SKM-1 treated with dmso at 0.1 percent for 144 hours (cell line): Measurements from ENCODE around the gene SURF2.

Source experiments
- DNase-seq: peaks from one replicate; lab custom pipeline; 2025; ENCODE audit not compliant: unreplicated experiment; lab: John Stamatoyannopoulos, UW

Gene SURF2

GRCh38 chr9:133353548-133353947 lies 2.8 kb upstream of the SURF2 start:
- DNase-seq, result no peak

- peak; percentile 19 for DNase-seq
Measured at GRCh38 chr9:133354766-133355165, 1.6 kb upstream of the SURF2 start.

- DNase-seq, result no peak
Measured at GRCh38 chr9:133355881-133356357, 431 bp upstream of the SURF2 start.

DNA sequence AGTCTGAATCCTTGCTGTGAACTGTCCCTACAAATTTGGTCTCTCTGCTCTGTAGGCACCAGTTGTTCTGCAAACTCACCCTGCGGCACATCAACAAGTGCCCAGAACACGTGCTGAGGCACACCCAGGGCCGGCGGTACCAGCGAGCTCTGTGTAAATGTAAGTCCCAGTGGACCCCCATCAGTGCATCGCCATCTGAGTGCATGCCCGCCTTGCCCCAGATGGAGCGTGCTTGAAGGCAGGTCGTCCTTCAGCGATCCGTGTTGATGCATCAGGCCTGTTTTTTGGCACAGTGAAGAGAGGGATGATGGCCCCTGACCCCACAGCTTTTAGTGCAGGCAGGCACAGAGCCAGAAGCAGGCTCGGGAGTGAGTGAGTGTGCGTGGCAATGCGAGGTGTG lies 1.3 kb downstream of the SURF2 start:
- DNase-seq, result no peak

GRCh38 chr9:133359399-133360175 lies 3.2 kb downstream of the SURF2 start:
- no peak for DNase-seq

GRCh38 chr9:133360400-133361393 lies 4.3 kb downstream of the SURF2 start:
- no peak for DNase-seq

DNA sequence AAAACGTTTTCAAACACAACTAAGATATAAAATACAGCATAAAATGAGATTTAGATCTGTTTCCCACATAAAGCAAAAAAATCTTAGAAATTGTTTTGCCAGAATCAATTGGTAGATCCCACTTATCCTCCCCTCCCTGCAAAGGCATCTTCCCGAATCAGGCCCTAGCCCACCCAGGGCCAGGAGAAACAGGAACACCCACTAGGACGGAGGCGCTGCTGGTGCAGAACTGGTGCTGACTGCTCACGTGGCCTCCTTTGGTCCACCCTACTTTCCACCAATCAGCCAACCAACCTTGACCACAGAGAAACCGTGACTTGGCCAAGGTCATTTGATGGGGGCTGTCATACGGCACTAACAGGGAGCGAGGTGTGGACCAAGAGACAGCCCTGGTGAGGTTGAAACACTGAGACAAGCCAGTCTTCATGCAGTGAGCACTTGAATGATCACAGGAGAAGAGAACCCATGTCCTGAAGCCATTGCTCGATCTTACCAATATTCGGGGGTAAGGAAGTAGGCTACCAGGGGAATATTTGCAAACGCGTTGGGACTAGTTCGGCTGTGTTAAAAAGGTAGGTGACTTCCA lies 5.2 kb downstream of the SURF2 start:
- no peak for DNase-seq

- DNase-seq, result no peak
Measured at GRCh38 chr9:133362359-133363044, 6.2 kb downstream of the SURF2 start.

DNA sequence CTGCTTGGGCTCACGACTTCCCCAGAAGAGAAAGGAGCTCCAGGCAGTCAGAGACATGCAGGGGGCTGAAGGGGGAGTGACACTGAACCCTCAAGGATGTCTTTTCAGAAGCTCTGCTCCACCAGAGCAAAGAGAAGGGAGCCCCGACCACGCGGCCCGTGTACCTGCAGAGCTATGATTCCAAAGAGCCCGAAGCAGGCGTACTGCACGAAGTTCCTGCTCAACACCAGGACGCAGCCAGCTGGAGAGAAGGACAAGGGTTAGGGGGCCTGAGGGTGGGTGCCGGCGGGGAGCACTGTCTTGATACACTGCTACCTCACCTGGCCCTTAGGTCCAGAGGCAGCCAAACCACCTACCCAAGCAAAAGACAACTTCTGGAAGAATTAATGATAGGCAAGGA lies 10.1 kb downstream of the SURF2 start:
- no peak for DNase-seq

DNA sequence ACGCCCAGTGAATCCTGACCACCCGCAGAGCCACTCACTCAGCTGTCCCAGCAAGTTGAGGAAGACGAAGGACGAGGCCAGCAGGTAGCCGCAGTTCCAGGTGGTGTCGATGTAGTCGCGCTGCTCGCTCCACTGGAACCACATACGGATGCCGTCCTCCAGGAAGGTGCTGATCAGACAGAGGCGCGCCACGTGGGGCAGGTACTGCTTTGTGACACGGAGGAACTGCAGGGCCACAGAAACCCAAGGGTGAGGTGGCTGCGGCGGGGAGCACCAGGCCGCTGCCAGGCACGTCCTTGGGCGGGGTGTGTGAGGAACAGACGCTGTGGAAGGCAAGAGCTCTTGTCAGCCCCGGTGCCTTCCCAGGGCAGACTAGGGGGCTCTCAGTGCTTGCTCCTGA lies 10.9 kb downstream of the SURF2 start:
- DNase-seq, result no peak

DNA sequence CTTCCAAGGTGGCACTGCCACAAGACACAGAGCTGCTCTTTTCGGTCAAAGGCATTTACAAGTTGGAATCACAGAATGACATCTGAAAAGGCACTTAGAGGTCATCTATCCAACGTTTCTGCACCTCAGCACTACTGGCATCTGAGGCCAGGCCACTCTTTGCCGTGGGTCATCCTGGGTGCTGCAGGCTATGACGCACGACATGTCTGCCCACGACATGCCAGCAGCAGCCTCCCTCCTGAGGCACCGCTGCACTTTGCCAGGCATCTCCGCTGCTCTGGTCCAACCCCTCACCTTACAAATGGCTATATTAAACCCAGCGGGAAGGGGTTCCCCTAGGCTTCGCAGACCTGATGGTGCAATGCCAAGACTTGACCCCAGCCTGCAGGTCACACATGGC lies 11.4 kb downstream of the SURF2 start:
- DNase-seq, result no peak

- no peak for DNase-seq
Measured at GRCh38 chr9:133368249-133368881, 12.0 kb downstream of the SURF2 start.

DNA sequence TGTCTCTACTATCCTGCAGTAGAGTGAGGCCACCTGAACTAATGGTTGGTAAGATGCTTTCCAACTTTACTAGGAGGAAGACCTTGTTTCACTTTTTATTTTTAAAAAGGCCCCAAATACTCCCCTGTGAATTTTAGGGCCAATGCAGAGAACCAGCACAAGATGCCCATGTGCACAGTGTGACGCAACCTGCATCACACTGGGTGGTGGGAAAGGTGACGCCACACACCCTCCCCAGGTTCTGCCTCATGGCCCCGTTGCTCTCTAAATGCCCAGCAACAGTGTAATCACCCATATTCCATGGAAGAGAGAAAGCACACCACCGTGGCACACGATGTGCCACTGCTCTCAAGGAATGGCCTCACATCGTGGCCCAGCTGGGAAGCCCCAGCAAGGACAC lies 13.1 kb downstream of the SURF2 start:
- no peak for DNase-seq

GRCh38 chr9:133369933-133370332 lies 13.6 kb downstream of the SURF2 start:
- DNase-seq, result no peak

GRCh38 chr9:133370685-133371084 lies 14.3 kb downstream of the SURF2 start:
- DNase-seq, result no peak

GRCh38 chr9:133371261-133371711 lies 14.9 kb downstream of the SURF2 start:
- no peak for DNase-seq

GRCh38 chr9:133372144-133372543 lies 15.8 kb downstream of the SURF2 start:
- DNase-seq, result no peak

DNA sequence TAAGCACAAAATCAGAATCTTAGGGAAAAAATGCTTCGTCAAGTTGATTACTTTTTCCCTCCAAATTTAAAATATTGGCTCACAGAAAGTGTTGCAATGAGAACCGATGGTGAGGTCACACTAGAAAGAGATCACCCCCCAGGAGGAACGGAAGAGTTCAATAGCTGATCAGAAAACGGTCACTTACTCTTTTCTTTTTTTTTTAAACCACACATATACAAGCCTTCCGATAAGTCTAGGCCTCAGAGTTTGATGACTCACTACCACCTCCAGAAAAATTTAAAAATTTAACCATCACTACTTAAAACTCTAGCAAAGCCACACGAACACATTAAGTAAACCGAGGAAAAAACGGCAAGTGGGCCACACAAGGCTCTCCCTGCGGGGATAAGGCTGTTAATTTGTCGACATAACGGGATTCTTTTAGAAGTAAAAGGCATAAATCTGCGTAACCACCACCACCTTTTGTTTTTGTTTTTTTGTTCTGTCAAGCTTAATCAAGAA lies 18.3 kb downstream of the SURF2 start:
- peak; percentile 50 for DNase-seq

DNA sequence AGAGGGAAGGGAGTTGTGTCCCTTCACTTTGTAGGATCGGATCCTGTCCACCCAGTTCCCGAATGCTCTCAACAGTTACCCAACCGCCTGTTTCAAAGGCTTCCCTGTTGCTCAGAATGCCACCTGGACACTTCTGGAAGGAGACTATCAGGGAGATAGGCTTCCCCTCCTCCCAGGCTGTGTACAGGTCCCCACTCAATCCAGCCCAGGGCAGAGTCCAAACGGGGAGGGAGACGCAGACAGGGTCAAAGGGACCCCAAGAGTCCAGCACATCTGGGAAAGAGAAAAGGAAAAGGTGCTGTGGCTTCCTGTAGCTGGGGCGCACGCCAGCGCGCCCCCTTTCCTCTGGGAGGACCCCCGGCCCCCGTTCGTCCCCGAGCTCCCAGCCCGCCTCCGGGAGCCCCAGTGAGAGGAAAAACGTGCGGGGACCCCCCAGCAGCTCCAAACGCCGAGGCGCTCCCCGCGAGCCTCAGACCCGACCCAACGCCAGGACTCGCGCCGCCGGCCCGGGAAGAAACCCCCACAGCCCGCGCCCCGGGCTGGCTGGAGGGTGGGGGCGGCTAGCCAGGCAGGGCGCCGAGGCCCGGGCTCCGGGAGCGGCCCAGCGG lies 18.9 kb downstream of the SURF2 start:
- DNase-seq, result no peak
